Measurements from ENCODE around the gene GABBR2.

The GABBR2 gene

DNA sequence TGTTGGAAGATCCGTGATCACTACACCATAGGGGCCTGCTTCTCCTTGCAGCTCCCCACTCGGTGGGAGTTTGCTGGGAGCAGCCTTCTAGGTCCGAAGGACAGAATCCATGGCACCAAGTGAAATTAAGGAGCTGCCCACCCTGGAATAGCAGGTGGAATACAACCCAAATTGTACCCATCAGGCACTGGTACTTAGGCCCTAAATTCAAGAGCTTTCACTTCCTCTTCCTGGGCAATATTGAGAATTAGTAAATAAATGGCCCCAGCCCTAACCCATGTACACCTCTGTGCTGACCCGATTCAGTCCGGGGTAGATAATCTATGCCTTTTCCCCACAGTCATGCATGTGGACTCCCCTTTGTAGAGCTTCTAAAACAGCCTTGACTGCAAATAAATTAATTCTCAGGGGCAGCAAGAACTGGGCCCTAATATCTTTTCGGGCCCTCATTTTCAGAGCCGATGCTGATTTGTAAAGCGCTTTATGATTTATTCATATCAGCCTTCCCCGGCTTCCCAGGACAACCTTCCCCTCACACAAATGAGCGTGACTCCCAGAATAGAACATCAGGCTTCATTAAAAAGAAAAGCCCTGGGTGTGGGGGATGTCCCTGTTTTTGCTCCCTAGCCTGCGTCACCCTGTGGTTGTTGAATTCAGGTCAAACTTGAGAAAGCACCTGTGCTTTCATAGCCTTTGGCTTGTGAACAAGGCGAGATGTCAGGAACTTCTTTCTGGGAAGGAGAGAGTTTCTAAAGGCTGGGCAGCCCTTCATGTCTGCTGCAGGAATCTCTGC lies 327.2 kb downstream of the GABBR2 start:
- TF ChIP-seq, protein P1, sequence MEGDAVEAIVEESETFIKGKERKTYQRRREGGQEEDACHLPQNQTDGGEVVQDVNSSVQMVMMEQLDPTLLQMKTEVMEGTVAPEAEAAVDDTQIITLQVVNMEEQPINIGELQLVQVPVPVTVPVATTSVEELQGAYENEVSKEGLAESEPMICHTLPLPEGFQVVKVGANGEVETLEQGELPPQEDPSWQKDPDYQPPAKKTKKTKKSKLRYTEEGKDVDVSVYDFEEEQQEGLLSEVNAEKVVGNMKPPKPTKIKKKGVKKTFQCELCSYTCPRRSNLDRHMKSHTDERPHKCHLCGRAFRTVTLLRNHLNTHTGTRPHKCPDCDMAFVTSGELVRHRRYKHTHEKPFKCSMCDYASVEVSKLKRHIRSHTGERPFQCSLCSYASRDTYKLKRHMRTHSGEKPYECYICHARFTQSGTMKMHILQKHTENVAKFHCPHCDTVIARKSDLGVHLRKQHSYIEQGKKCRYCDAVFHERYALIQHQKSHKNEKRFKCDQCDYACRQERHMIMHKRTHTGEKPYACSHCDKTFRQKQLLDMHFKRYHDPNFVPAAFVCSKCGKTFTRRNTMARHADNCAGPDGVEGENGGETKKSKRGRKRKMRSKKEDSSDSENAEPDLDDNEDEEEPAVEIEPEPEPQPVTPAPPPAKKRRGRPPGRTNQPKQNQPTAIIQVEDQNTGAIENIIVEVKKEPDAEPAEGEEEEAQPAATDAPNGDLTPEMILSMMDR (conservative IDR thresholded peaks at IDR 0.05; ENCODE audit: low read depth, low read length), result no peak
- no peak overlapping the region for H3K4me3 ChIP-seq (ENCODE audit: low read depth, low read length)
- no peak for DNase-seq (ENCODE audit: low read depth)

GRCh38 chr9:98380065-98380681 lies 328.6 kb downstream of the GABBR2 start:
- H3K4me3 ChIP-seq (ENCODE audit: low read depth, low read length), result no peak overlapping the region
- TF ChIP-seq, protein P1 (conservative IDR thresholded peaks at IDR 0.05; ENCODE audit: low read depth, low read length), result no peak
- DNase-seq (ENCODE audit: low read depth), result peak; percentile 48

- no peak overlapping the region for H3K4me3 ChIP-seq (ENCODE audit: low read depth, low read length)
- DNase-seq (ENCODE audit: low read depth), result no peak
- TF ChIP-seq, protein P1 (conservative IDR thresholded peaks at IDR 0.05; ENCODE audit: low read depth, low read length), result no peak
Observed at GRCh38 chr9:98379572-98379971, 329.2 kb downstream of the GABBR2 start.

- H3K4me3 ChIP-seq (ENCODE audit: low read depth, low read length), result no peak overlapping the region
- peak; percentile 11 for DNase-seq (ENCODE audit: low read depth)
- TF ChIP-seq, protein P1 (conservative IDR thresholded peaks at IDR 0.05; ENCODE audit: low read depth, low read length), result no peak
Observed at GRCh38 chr9:98378794-98379193, 329.9 kb downstream of the GABBR2 start.

DNA sequence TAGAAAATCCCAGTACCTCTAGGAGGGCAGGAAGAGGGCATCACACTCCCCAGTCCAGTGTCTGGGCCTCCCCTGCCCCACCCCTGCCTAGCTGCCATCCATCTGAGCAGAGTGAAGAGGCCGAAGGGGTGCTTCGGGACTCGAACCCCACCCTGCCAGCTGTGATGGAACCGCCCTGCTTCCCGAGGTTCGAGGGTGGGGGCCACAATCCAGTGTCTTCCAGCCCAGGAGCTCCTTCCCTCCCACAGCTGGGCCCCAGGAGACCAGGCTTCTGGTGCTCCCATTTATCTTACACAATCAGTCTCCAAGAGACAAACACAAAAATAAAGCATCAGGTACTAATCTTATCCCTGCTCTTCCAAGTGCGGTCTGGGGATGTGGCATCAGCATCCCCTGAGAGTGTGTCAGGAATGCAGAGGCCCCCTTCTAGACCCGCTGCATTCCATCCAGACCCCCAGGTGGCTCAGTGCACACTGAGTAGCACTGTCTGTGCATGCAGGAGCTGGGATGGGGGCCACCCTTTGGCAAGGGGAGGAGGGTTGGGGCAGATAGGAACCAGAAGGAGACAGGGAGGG lies 330.4 kb downstream of the GABBR2 start:
- no peak for DNase-seq (ENCODE audit: low read depth)

GRCh38 chr9:98375138-98375726 lies 333.5 kb downstream of the GABBR2 start:
- TF ChIP-seq, protein P1 (conservative IDR thresholded peaks at IDR 0.05; ENCODE audit: low read depth, low read length), result no peak
- no peak overlapping the region for H3K4me3 ChIP-seq (ENCODE audit: low read depth, low read length)
- peak; percentile 25 for DNase-seq (ENCODE audit: low read depth)

More for the DNA sequence above, 330.4 kb downstream of the GABBR2 start:
- H3K4me3 ChIP-seq (ENCODE audit: low read depth, low read length), result no peak overlapping the region
- TF ChIP-seq, protein P1 (conservative IDR thresholded peaks at IDR 0.05; ENCODE audit: low read depth, low read length), result no peak
